CD4-positive, CD25-positive, alpha-beta regulatory T cell (primary cell): ENCODE measurements around the gene MALRD1. TPM values are rescaled to one million over a fixed set of nuclear protein-coding genes. Genes with fewer than 3 reads are reported as not detected.

Source experiments
- ATAC-seq, 2 donors: fragments of 150-1000 bp; cut with Tn5 transposase; one replicate each; pipeline ENCODE4 v1.10.0; 2021; ENCODE audit warnings: low read depth in 2 of 2, moderate number of reproducible peaks in 2 of 2, moderate library complexity in 1 of 2
- DNase-seq, 3 donors: peaks; one replicate each; pipeline versions ENCODE4 v3.0.0 to v3.0.0-alpha.2; 2012 to 2022; ENCODE audit warnings: mixed read lengths in 1 of 3
- H3K27ac ChIP-seq: one replicate; pipeline ENCODE4 v1.7.0; 2013; ENCODE audit warnings: mild to moderate bottlenecking, low read length; ENCODE audit not compliant: insufficient read depth, poor library complexity, severe bottlenecking
- H3K27me3 ChIP-seq: one replicate; pipeline ENCODE4 v1.7.0; 2013; ENCODE audit warnings: low read length; ENCODE audit not compliant: control insufficient read depth, insufficient read depth
- H3K36me3 ChIP-seq: one replicate; pipeline ENCODE4 v1.7.0; 2013; ENCODE audit warnings: mild to moderate bottlenecking, low read length, moderate library complexity; ENCODE audit not compliant: control insufficient read depth, insufficient read depth
- H3K4me1 ChIP-seq: 2 replicates; pipeline ENCODE4 v1.7.0; 2013; ENCODE audit warnings: mild to moderate bottlenecking, low read length; ENCODE audit not compliant: insufficient read depth, control insufficient read depth, poor library complexity, severe bottlenecking
- H3K4me3 ChIP-seq: one replicate; pipeline ENCODE4 v1.7.0; 2013; ENCODE audit warnings: low read depth, mild to moderate bottlenecking, low read length, moderate library complexity
- H3K9me3 ChIP-seq, 2 experiments: 1 replicate in 1 of 2; 2 replicates in 1 of 2; pipeline ENCODE4 v1.7.0; 2013; ENCODE audit warnings: low read length in 2 of 2, mild to moderate bottlenecking in 1 of 2, moderate library complexity in 1 of 2; ENCODE audit not compliant: control insufficient read depth in 2 of 2
- H3K27ac Mint-ChIP-seq, 3 donors: one replicate each; pipeline ENCODE4 v1.8.0; 2020 to 2022; ENCODE audit warnings: mild to moderate bottlenecking in 3 of 3, mixed read lengths in 3 of 3, moderate library complexity in 2 of 3
- H3K27me3 Mint-ChIP-seq: one replicate; pipeline ENCODE4 v1.8.0; 2022; ENCODE audit warnings: mild to moderate bottlenecking, mixed read lengths
- H3K36me3 Mint-ChIP-seq: one replicate; pipeline ENCODE4 v1.8.0; 2020; ENCODE audit warnings: mixed read lengths
- H3K4me1 Mint-ChIP-seq, 4 donors: one replicate each; pipeline ENCODE4 v1.8.0; 2020 to 2022; ENCODE audit warnings: mixed read lengths in 4 of 4, mild to moderate bottlenecking in 1 of 4
- H3K4me3 Mint-ChIP-seq, 4 donors: one replicate each; pipeline ENCODE4 v1.8.0; 2020 to 2022; ENCODE audit warnings: mild to moderate bottlenecking in 4 of 4, mixed read lengths in 4 of 4, moderate library complexity in 3 of 4
- H3K9me3 Mint-ChIP-seq, 7 donors: one replicate each; pipeline ENCODE4 v1.8.0; 2020 to 2022; ENCODE audit warnings: mixed read lengths in 7 of 7, mild to moderate bottlenecking in 3 of 7, moderate library complexity in 2 of 7
- polyA plus RNA-seq, 4 donors: library from polyadenylated mRNA; unstranded; fragments of 300-500 nt; fragmentation: Illumina TruSeq; gene quantifications; one replicate each; pipeline ENCODE4 v1.2.3, GENCODE V29; 2021
- total RNA-seq: library from RNA; stranded (reverse); gene quantifications from one replicate; pipeline ENCODE4 v1.2.3, GENCODE V29; 2022

MALRD1 gene
- total RNA-seq (not detected), polyA plus RNA-seq (not detected)

GRCh38 chr10:19048489-19048888, at the start of gene MALRD1:
MALRD1 (plus strand) TSS chr10:19048801; CDS start chr10:19048939, 138 bp downstream.
- Mint-ChIP-seq H3K36me3 (no peaks in the 10 kb centered on the region), H3K27ac (no peak within 1 kb of the TSS)
- no peak for ATAC-seq

GRCh38 chr10:19003341-19003740, 45.3 kb upstream of the MALRD1 start:
- Mint-ChIP-seq H3K27me3 (no peaks in the 10 kb centered on the region), H3K9me3 (peaks cover 0 to 22% (median 5%) of the 10 kb centered on the region in 7 donors), H3K36me3 (no peaks in the 10 kb centered on the region), H3K4me1 (no peaks in the 10 kb centered on the region), H3K27ac (no peak overlapping the region), H3K4me3 (no peak overlapping the region)
- no peaks in the 10 kb centered on the region for H3K36me3 ChIP-seq
- H3K27me3 ChIP-seq = no peaks in the 10 kb centered on the region
- no peak for DNase-seq
- H3K4me1 ChIP-seq = no peaks in the 10 kb centered on the region
- H3K4me3 ChIP-seq = no peak overlapping the region
- ATAC-seq = no peak
- H3K9me3 ChIP-seq = no peaks in the 10 kb centered on the region
- no peak overlapping the region for H3K27ac ChIP-seq

More at GRCh38 chr10:19048489-19048888, at the start of gene MALRD1:
- Mint-ChIP-seq H3K9me3 (peaks cover 0 to 16% (median 2%) of the 10 kb centered on the region in 7 donors), H3K4me3 (no peak within 1 kb of the TSS), H3K27me3 (no peaks in the 10 kb centered on the region), H3K4me1 (no peaks in the 10 kb centered on the region)
- Histone ChIP-seq H3K27me3 (no peaks in the 10 kb centered on the region), H3K9me3 (peaks cover 0 to 5% of the 10 kb centered on the region in 2 experiments), H3K4me3 (no peak within 1 kb of the TSS), H3K4me1 (no peaks in the 10 kb centered on the region), H3K36me3 (no peaks in the 10 kb centered on the region), H3K27ac (no peak within 1 kb of the TSS)
- no peak for DNase-seq

- ATAC-seq (no peak), DNase-seq (no peak)
- H3K9me3 Mint-ChIP-seq = peaks cover 0 to 17% (median 4%) of the 10 kb centered on the region in 7 donors
- no peaks in the 10 kb centered on the region for H3K36me3 Mint-ChIP-seq
- no peaks in the 10 kb centered on the region for H3K36me3 ChIP-seq
- H3K4me1 ChIP-seq = no peaks in the 10 kb centered on the region
- no peak overlapping the region for H3K27ac Mint-ChIP-seq
- H3K9me3 ChIP-seq = no peaks in the 10 kb centered on the region
- no peaks in the 10 kb centered on the region for H3K27me3 Mint-ChIP-seq
- H3K4me1 Mint-ChIP-seq = no peaks in the 10 kb centered on the region
- no peak overlapping the region for H3K27ac ChIP-seq
- H3K27me3 ChIP-seq = no peaks in the 10 kb centered on the region
- H3K4me3 ChIP-seq = no peak overlapping the region
- H3K4me3 Mint-ChIP-seq = no peak overlapping the region
Observed at GRCh38 chr10:19012111-19012510, 36.5 kb upstream of the MALRD1 start.

GRCh38 chr10:19014034-19014433, 34.6 kb upstream of the MALRD1 start:
- H3K36me3 Mint-ChIP-seq = no peaks in the 10 kb centered on the region
- Histone ChIP-seq H3K4me1 (no peaks in the 10 kb centered on the region), H3K27me3 (no peaks in the 10 kb centered on the region), H3K27ac (no peak overlapping the region), H3K36me3 (no peaks in the 10 kb centered on the region), H3K9me3 (no peaks in the 10 kb centered on the region), H3K4me3 (no peak overlapping the region)
- peaks cover 0 to 11% (median 4%) of the 10 kb centered on the region in 7 donors for H3K9me3 Mint-ChIP-seq
- H3K4me1 Mint-ChIP-seq = no peaks in the 10 kb centered on the region
- no peaks in the 10 kb centered on the region for H3K27me3 Mint-ChIP-seq
- no peak overlapping the region for H3K27ac Mint-ChIP-seq
- no peak overlapping the region for H3K4me3 Mint-ChIP-seq
- DNase-seq (no peak), ATAC-seq (no peak)

- no peak for DNase-seq
- Histone ChIP-seq H3K36me3 (no peaks in the 10 kb centered on the region), H3K9me3 (no peaks in the 10 kb centered on the region), H3K27ac (no peak overlapping the region), H3K27me3 (no peaks in the 10 kb centered on the region), H3K4me1 (no peaks in the 10 kb centered on the region), H3K4me3 (no peak overlapping the region)
- H3K27ac Mint-ChIP-seq = no peak overlapping the region
- peaks cover 0 to 11% (median 4%) of the 10 kb centered on the region in 7 donors for H3K9me3 Mint-ChIP-seq
- no peak overlapping the region for H3K4me3 Mint-ChIP-seq
- H3K4me1 Mint-ChIP-seq = no peaks in the 10 kb centered on the region
- ATAC-seq = no peak
- no peaks in the 10 kb centered on the region for H3K36me3 Mint-ChIP-seq
- H3K27me3 Mint-ChIP-seq = no peaks in the 10 kb centered on the region
Observed at GRCh38 chr10:19014498-19014897, 34.1 kb upstream of the MALRD1 start.

GRCh38 chr10:19017116-19017890, 31.3 kb upstream of the MALRD1 start:
- Histone ChIP-seq H3K9me3 (no peaks in the 10 kb centered on the region), H3K27ac (no peak overlapping the region), H3K36me3 (no peaks in the 10 kb centered on the region), H3K4me3 (no peak overlapping the region), H3K27me3 (no peaks in the 10 kb centered on the region), H3K4me1 (no peaks in the 10 kb centered on the region)
- Mint-ChIP-seq H3K4me3 (no peak overlapping the region), H3K36me3 (no peaks in the 10 kb centered on the region), H3K27me3 (no peaks in the 10 kb centered on the region), H3K9me3 (peaks cover 0 to 8% (median 5%) of the 10 kb centered on the region in 7 donors), H3K4me1 (no peaks in the 10 kb centered on the region), H3K27ac (no peak overlapping the region)
- DNase-seq = no peak
- no peak for ATAC-seq

- Mint-ChIP-seq H3K9me3 (peaks cover 0 to 7% (median 3%) of the 10 kb centered on the region in 7 donors), H3K4me1 (no peaks in the 10 kb centered on the region), H3K27ac (no peak overlapping the region), H3K4me3 (no peak overlapping the region), H3K36me3 (no peaks in the 10 kb centered on the region), H3K27me3 (no peaks in the 10 kb centered on the region)
- Histone ChIP-seq H3K4me1 (no peaks in the 10 kb centered on the region), H3K4me3 (no peak overlapping the region), H3K9me3 (no peaks in the 10 kb centered on the region), H3K36me3 (no peaks in the 10 kb centered on the region), H3K27me3 (no peaks in the 10 kb centered on the region), H3K27ac (no peak overlapping the region)
- no peak for DNase-seq
- no peak for ATAC-seq
Observed at GRCh38 chr10:19021162-19021561, 27.4 kb upstream of the MALRD1 start.

- no peaks in the 10 kb centered on the region for H3K9me3 ChIP-seq
- DNase-seq (no peak), ATAC-seq (no peak)
- no peak overlapping the region for H3K27ac ChIP-seq
- no peaks in the 10 kb centered on the region for H3K4me1 Mint-ChIP-seq
- H3K36me3 ChIP-seq = no peaks in the 10 kb centered on the region
- H3K36me3 Mint-ChIP-seq = no peaks in the 10 kb centered on the region
- H3K27me3 ChIP-seq = no peaks in the 10 kb centered on the region
- H3K27ac Mint-ChIP-seq = no peak overlapping the region
- H3K27me3 Mint-ChIP-seq = no peaks in the 10 kb centered on the region
- peaks cover 0 to 7% (median 3%) of the 10 kb centered on the region in 7 donors for H3K9me3 Mint-ChIP-seq
- H3K4me3 Mint-ChIP-seq = no peak overlapping the region
- H3K4me1 ChIP-seq = no peaks in the 10 kb centered on the region
- H3K4me3 ChIP-seq = no peak overlapping the region
Observed at GRCh38 chr10:19024611-19025010, 24.0 kb upstream of the MALRD1 start.
